Measurements from ENCODE around the gene CCDC69. TPM values are rescaled to one million over a fixed set of nuclear protein-coding genes. Genes with fewer than 3 reads are reported as not detected.

Gene CCDC69
- total and polyA plus RNA-seq, 2 of the 8 experiments (the other 6 are each of a cell fraction or from before 2014, with no cell fraction given) = 8.4 to 10.8 TPM

DNA sequence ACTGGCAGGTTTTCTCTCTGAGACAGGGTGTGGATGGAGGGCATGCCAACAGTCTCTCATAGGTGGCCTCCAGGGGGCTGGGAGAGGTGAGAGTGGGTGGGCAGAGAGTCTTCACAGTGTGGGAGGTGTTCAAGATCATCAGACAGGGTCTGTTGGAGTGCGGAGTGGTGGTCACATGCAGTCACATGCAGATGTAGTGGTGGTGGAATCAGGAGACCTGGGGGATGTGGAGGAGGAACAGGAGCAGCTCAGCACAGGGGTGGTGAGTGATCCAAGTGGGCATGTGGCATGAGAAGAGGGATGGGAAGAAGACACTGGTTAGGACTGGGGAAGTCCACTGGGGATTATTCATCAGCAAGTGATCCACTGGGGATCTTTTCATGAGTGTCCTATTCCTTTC lies 34.9 kb upstream of the CCDC69 start:
- H3K79me1 ChIP-seq (ENCODE audit: low read depth, low read length) = no peaks in the 10 kb centered on the region
- H2BK15ac ChIP-seq (ENCODE audit: low read length) = no peak overlapping the region
- ChIA-PET CTCF (ENCODE audit: partially characterized antibody) (interaction anchor here (0.6 to 4.3 kb wide), 6 partner anchors 20 to 523 kb away, joined by 3 to 25 read pairs (median 6); no protein-coding TSS in a partner anchor), POLR2A (ENCODE audit: partially characterized antibody) (no interaction called here)
- WGBS, 2 experiments (ENCODE audit: extremely low coverage in 1 of 2, insufficient coverage in 1 of 2, insufficient read length in 1 of 2, insufficient replicate concordance in 2 of 2, low coverage in 1 of 2, low lambda C conversion rate in 2 of 2, missing lambda C conversion rate in 1 of 2) = 89% methylated on average over 1 of the region's 1 CpG; no CpG with 5 or more reads in 1 of the 2 experiments
- no peak overlapping the region for H3K27ac ChIP-seq (ENCODE audit: low read depth, low read length)
- FAIRE-seq (no peak), DNase-seq (ENCODE audit: low read depth in 1 of 2, low spot score in 2 of 2) (no peak)
- H3K23ac ChIP-seq (ENCODE audit: insufficient read length) = no peak overlapping the region
- no peak overlapping the region for H2AFZ ChIP-seq (ENCODE audit: low read length)
- H3K79me2 ChIP-seq (ENCODE audit: control insufficient read depth in 1 of 2, insufficient read depth in 2 of 2, low read length in 2 of 2) = peaks cover 0 to 6% of the 10 kb centered on the region in 2 experiments; a peak in 2 of 4 replicates
- no peak overlapping the region for H4K5ac ChIP-seq (ENCODE audit: insufficient read length, low read depth, low read length)
- H3K23me2 ChIP-seq (ENCODE audit: low read depth, low read length) = no peaks in the 10 kb centered on the region
- H3K9ac ChIP-seq (replicated peaks in 1 of 4; ENCODE audit: extremely low read depth in 1 of 4, low read depth in 3 of 4, low read length in 3 of 4) = no peak overlapping the region
- H3K4me3 ChIP-seq (ENCODE audit: extremely low read depth in 1 of 4, insufficient read depth in 2 of 4, low read depth in 3 of 4, low read length in 4 of 4) = no peak overlapping the region
- H3K56ac ChIP-seq (replicated peaks; ENCODE audit: insufficient read length, low read depth, low read length) = no peak overlapping the region
- H3K4me2 ChIP-seq (ENCODE audit: insufficient read depth in 1 of 2, low read depth in 2 of 2, low read length in 2 of 2) = no peak overlapping the region
- H4K20me1 ChIP-seq (replicated peaks in 1 of 2; ENCODE audit: control insufficient read depth in 1 of 2, insufficient read depth in 2 of 2, low read length in 2 of 2) = peaks cover 0 to 3% of the 10 kb centered on the region in 2 experiments
- H3K27me3 ChIP-seq (replicated peaks in 1 of 4; ENCODE audit: control insufficient read depth in 3 of 4, extremely low read depth in 1 of 4, insufficient read depth in 3 of 4, low read length in 3 of 4) = no peaks in the 10 kb centered on the region
- H3K4ac ChIP-seq (replicated peaks; ENCODE audit: insufficient read length, low read depth, low read length) = no peak overlapping the region
- no peak overlapping the region for H2BK20ac ChIP-seq (ENCODE audit: low read length)
- H3K36me3 ChIP-seq (ENCODE audit: control insufficient read depth in 2 of 4, insufficient read depth in 4 of 4, low read length in 3 of 4) = no peaks in the 10 kb centered on the region
- no peak overlapping the region for H3K18ac ChIP-seq (ENCODE audit: extremely low read depth, low read length)
- no peak overlapping the region for H2BK120ac ChIP-seq (replicated peaks; ENCODE audit: low read depth, low read length)
- no peak overlapping the region for H3K14ac ChIP-seq (ENCODE audit: insufficient read length)
- no peak overlapping the region for H2BK5ac ChIP-seq (ENCODE audit: low read depth, low read length)
- no peak overlapping the region for H4K8ac ChIP-seq (ENCODE audit: extremely low read depth, insufficient read depth, low read length)
- H2BK12ac ChIP-seq (ENCODE audit: low read depth, low read length) = no peak overlapping the region
- H3K4me1 ChIP-seq (replicated peaks in 1 of 4; ENCODE audit: control insufficient read depth in 3 of 4, insufficient read depth in 4 of 4, low read length in 3 of 4) = peaks cover 0 to 7% (median 2%) of the 10 kb centered on the region in 4 experiments; a peak in 3 of 7 replicates
- H4K91ac ChIP-seq (replicated peaks; ENCODE audit: insufficient read length, low read length) = no peak overlapping the region
- H2AK5ac ChIP-seq (ENCODE audit: low read depth, low read length) = no peak overlapping the region
- no peaks in the 10 kb centered on the region for H3K9me3 ChIP-seq (ENCODE audit: insufficient read depth in 2 of 2, low read depth in 1 of 2, low read length in 1 of 2)
- TF ChIP-seq KDM4A (IDR thresholded peaks at IDR 0.05; ENCODE audit: low read depth, low read length, severe bottlenecking) (no peak), TEAD4 (IDR thresholded peaks at IDR 0.05; ENCODE audit: low read depth, low read length) (no peak), JUN (IDR thresholded peaks at IDR 0.05; ENCODE audit: low read depth, low read length) (no peak), TBP (IDR thresholded peaks at IDR 0.05; ENCODE audit: low read depth, low read length) (no peak), POU5F1 (IDR thresholded peaks at IDR 0.05; ENCODE audit: low read depth, low read length) (no peak), SP4 (IDR thresholded peaks at IDR 0.05; ENCODE audit: low read length) (no peak), TCF12 (IDR thresholded peaks at IDR 0.05; ENCODE audit: low read depth, low read length) (no peak), CREB1 (IDR thresholded peaks at IDR 0.05) (no peak)
- TF ChIP-seq, protein P1, sequence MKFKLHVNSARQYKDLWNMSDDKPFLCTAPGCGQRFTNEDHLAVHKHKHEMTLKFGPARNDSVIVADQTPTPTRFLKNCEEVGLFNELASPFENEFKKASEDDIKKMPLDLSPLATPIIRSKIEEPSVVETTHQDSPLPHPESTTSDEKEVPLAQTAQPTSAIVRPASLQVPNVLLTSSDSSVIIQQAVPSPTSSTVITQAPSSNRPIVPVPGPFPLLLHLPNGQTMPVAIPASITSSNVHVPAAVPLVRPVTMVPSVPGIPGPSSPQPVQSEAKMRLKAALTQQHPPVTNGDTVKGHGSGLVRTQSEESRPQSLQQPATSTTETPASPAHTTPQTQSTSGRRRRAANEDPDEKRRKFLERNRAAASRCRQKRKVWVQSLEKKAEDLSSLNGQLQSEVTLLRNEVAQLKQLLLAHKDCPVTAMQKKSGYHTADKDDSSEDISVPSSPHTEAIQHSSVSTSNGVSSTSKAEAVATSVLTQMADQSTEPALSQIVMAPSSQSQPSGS (IDR thresholded peaks at IDR 0.05; ENCODE audit: low read length) = no peak
